ENCODE measurements around the gene ADAMTSL2.

The ADAMTSL2 gene

GRCh38 chr9:133591985-133592384 lies 57.5 kb downstream of the ADAMTSL2 start:
- DNase-seq = no peak

DNA sequence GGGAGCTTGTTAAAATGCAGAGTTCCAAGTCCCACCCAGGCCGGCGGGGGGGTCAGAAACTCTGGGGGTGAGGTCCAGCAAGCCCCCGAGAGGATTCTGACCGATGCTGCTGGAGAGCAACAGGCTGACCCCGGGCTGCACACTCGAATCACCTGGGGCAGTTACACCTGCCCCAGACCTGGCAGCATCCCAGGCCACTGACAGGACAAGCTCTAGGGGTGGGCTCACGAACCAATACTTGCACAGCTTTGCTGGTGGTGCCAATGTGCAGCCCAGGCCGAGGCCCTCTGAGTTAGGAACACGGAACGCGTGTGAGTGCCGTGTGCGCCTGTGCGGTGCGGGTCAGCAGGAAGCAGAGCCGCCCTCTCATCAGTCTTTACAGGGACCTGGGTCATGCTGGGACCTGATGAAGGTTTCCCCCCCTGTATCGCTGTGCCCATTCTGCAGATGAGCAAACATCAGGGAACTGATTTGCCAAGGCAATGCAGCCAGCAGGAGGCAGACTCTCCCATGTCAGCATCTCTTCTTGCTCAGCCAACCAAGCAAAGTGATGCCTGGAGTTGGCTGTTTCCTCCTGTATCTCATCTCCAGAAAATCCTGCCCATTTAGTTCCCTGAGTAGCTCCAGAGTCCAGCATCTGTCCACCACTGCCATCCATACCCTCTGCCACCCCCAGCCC lies 58.4 kb downstream of the ADAMTSL2 start:
- no peak for DNase-seq

GRCh38 chr9:133593587-133594253 lies 59.2 kb downstream of the ADAMTSL2 start:
- no peak for DNase-seq

GRCh38 chr9:133594310-133594709 lies 59.8 kb downstream of the ADAMTSL2 start:
- no peak for DNase-seq

DNA sequence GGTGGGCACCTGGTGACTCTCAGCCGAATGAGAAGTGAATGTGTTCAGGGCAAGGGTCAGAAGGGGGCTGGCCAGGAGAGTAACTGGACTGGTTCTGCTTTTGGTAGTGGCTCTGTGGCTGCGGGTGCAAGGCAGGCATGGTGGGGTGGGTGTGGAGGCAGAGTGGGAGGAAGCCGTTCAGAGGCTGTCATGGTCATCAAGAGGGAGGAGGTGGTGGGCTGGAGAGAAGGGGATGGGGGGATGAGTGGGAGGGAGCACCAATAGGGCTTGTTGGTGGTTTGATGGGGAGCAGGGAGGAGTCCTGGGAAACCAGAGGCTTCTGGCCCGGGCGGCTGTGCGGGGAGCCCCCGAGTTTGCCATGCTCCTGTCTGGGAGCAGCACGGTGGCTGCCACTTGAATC lies 61.4 kb downstream of the ADAMTSL2 start:
- DNase-seq = no peak

DNA sequence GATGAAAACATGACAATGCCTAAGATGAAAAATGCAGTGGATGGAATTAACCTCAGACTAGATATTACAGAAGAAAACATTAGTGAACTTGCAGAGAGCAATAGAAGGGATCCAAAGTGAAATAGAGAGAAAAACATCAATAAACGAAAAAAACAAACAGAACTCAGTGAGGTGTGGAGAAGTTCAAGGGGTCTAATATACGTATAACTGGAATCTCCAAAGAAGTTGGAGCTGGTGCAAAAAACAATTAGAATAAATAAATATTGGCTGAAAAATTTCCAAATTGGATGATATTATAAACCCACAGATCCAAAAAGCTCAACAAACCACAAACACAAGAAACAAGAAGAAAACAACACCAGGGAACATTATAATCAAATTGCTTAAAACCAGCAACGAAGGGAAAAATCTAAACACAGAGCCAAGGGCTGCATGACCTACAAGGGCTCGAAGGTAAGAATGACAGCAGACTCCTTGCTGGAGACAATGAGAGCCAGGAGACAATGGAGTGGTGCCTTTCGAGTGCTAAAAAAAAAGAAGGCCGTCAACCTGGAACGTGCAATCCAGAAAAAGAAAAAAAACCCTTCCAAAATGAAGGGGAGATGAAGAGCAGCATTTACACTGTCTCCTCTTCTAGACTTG lies 62.9 kb downstream of the ADAMTSL2 start:
- DNase-seq = no peak

GRCh38 chr9:133598978-133599377 lies 64.5 kb downstream of the ADAMTSL2 start:
- DNase-seq = no peak

- DNase-seq = no peak
Measured at GRCh38 chr9:133599470-133600173, 65.1 kb downstream of the ADAMTSL2 start.

GRCh38 chr9:133600739-133601138 lies 66.2 kb downstream of the ADAMTSL2 start:
- no peak for DNase-seq

GRCh38 chr9:133601746-133602145 lies 67.2 kb downstream of the ADAMTSL2 start:
- no peak for DNase-seq

DNA sequence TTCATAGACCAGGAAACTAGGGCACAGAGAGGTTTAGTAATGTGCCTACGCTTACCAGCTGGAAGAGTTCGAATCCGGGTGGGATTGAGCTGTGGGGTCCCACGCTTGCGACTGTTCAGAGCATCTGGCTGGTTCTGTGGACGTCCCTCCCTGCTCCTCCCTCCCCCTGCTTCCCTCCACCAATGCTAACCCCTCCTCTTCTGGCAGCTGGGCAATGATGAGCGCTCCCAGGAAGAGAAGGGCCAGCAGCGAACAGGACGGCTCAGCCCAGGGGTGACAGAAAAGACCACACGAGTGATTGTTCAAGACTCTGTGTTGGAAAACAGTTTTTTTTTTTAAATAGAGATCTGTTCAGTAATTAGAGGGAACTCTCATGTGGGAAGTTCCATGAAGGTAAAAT lies 67.8 kb downstream of the ADAMTSL2 start:
- DNase-seq = no peak

GRCh38 chr9:133603135-133603927 lies 68.8 kb downstream of the ADAMTSL2 start:
- DNase-seq = no peak

DNA sequence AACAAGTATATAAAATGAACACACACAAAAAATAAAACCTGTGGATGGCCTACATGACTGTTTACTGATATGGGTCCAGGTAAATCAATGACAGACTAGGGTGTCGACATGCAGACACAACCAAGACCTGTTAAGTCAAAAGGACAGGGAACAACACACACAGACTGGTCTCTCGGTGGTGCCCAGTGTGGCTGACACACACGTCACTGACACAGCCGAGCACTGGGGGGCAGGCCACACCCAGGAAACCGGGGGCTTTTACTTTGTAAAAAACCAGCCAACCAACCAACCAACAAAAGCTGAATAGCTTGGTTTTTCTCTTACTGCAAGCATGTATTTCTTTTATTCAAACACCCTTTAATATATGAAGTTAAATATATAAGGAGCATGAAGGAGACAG lies 69.7 kb downstream of the ADAMTSL2 start:
- DNase-seq = peak in 1 of 4 experiments; percentile 38

DNA sequence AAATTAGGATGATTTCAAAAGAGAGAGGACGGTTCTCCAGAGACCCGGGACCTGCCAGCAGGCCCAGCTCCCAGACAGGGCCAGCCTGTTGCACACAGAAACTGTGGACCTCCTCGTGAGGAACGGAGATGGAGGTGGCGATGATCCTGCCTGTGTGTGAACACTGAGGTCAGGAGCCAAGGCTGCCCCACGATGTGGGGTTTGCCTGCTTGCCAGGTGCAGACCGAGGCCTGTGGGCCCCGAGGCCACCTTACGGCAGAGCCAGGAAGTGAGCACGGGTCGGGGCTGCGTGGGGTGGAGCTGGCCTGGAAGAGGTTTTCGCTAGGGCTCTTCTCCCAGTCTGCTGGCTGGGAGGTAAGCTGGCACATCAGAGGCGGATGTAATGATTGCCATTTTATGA lies 70.4 kb downstream of the ADAMTSL2 start:
- DNase-seq = no peak

- DNase-seq = no peak
Measured at GRCh38 chr9:133605446-133605845, 70.9 kb downstream of the ADAMTSL2 start.

- no peak for DNase-seq
Measured at GRCh38 chr9:133605856-133606707, 71.6 kb downstream of the ADAMTSL2 start.

GRCh38 chr9:133606708-133607025 lies 72.2 kb downstream of the ADAMTSL2 start:
- no peak for DNase-seq

DNA sequence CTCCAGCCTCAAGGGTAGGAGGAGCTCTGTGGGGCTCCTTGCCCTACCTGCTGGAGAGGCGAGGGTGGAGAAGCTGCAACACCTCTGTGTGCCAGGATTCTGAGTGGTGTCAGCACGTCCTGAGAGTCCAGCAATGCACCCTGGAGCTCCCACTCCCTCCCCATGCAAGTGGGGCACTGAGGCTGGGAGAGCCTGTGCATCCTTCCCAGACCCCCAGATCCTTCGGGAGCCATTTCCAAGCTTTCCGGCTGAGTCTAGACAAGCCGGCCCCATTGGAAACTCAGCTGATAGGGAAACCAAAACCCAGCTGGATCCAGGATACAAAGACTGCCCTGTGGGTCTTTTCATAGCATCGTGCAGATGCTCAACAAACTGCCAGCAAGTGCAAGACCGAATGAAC lies 72.9 kb downstream of the ADAMTSL2 start:
- no peak for DNase-seq

GRCh38 chr9:133607976-133608375 lies 73.5 kb downstream of the ADAMTSL2 start:
- DNase-seq = no peak

- DNase-seq = no peak
Measured at GRCh38 chr9:133608382-133608781, 73.9 kb downstream of the ADAMTSL2 start.

- DNase-seq = no peak
Measured at GRCh38 chr9:133608889-133609288, 74.4 kb downstream of the ADAMTSL2 start.

Data from activated naive CD4-positive, alpha-beta T cell (primary cell).